ENCODE data around the gene MMD2. TPM values are rescaled to one million over a fixed set of nuclear protein-coding genes. Genes with fewer than 3 reads are reported as not detected.

The MMD2 gene
- total RNA-seq, 1 donor from 2014 or later = not detected

GRCh38 chr7:4889682-4890081 lies 69.3 kb downstream of the MMD2 start:
- no peaks in the 10 kb centered on the region for H3K4me1 Mint-ChIP-seq (ENCODE audit: unreplicated experiment)
- no peaks in the 10 kb centered on the region for H3K36me3 Mint-ChIP-seq (ENCODE audit: unreplicated experiment)
- no peak overlapping the region for H3K4me3 Mint-ChIP-seq (ENCODE audit: unreplicated experiment)
- no peak for DNase-seq (ENCODE audit: extremely low spot score, unreplicated experiment)
- H3K27me3 Mint-ChIP-seq (ENCODE audit: unreplicated experiment) = peaks cover 15% of the 10 kb centered on the region
- H3K9me3 Mint-ChIP-seq (ENCODE audit: unreplicated experiment) = no peaks in the 10 kb centered on the region
- TF ChIP-seq, protein P1, sequence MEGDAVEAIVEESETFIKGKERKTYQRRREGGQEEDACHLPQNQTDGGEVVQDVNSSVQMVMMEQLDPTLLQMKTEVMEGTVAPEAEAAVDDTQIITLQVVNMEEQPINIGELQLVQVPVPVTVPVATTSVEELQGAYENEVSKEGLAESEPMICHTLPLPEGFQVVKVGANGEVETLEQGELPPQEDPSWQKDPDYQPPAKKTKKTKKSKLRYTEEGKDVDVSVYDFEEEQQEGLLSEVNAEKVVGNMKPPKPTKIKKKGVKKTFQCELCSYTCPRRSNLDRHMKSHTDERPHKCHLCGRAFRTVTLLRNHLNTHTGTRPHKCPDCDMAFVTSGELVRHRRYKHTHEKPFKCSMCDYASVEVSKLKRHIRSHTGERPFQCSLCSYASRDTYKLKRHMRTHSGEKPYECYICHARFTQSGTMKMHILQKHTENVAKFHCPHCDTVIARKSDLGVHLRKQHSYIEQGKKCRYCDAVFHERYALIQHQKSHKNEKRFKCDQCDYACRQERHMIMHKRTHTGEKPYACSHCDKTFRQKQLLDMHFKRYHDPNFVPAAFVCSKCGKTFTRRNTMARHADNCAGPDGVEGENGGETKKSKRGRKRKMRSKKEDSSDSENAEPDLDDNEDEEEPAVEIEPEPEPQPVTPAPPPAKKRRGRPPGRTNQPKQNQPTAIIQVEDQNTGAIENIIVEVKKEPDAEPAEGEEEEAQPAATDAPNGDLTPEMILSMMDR (IDR thresholded peaks at IDR 0.05) = no peak
- no peak overlapping the region for H3K27ac Mint-ChIP-seq (ENCODE audit: unreplicated experiment)

GRCh38 chr7:4888161-4888560 lies 70.8 kb downstream of the MMD2 start:
- Mint-ChIP-seq H3K4me3 (ENCODE audit: unreplicated experiment) (no peak overlapping the region), H3K9me3 (ENCODE audit: unreplicated experiment) (no peaks in the 10 kb centered on the region), H3K27ac (ENCODE audit: unreplicated experiment) (no peak overlapping the region), H3K27me3 (ENCODE audit: unreplicated experiment) (peaks cover 15% of the 10 kb centered on the region), H3K36me3 (ENCODE audit: unreplicated experiment) (no peaks in the 10 kb centered on the region), H3K4me1 (ENCODE audit: unreplicated experiment) (no peaks in the 10 kb centered on the region)
- TF ChIP-seq, protein P1 (IDR thresholded peaks at IDR 0.05) = no peak
- DNase-seq (ENCODE audit: extremely low spot score, unreplicated experiment) = no peak

DNA sequence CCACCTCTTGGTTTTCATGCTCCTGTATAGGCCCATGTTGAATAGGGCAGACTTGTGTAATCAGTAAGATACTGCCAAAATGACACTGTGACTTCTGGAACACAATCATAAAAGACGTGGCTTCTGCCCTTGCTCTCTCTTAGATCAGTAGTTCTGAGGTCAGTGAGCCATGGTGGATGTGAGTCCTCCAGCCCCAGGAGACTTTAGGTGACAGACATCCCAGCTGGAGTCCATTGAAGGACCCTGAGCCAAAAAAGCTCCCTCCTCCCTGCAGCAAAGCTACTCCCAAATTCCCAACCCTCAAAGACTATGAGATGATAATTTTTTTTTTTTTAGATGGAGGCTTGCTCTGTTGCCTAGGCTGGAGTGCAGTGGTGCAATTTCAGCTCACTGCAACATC lies 72.3 kb downstream of the MMD2 start:
- TF ChIP-seq, protein P1 (IDR thresholded peaks at IDR 0.05) = no peak
- H3K36me3 Mint-ChIP-seq (ENCODE audit: unreplicated experiment) = no peaks in the 10 kb centered on the region
- no peak overlapping the region for H3K27ac Mint-ChIP-seq (ENCODE audit: unreplicated experiment)
- peaks cover 12% of the 10 kb centered on the region for H3K4me1 Mint-ChIP-seq (ENCODE audit: unreplicated experiment)
- H3K27me3 Mint-ChIP-seq (ENCODE audit: unreplicated experiment) = peaks cover 15% of the 10 kb centered on the region
- no peak for DNase-seq (ENCODE audit: extremely low spot score, unreplicated experiment)
- no peak overlapping the region for H3K4me3 Mint-ChIP-seq (ENCODE audit: unreplicated experiment)
- H3K9me3 Mint-ChIP-seq (ENCODE audit: unreplicated experiment) = no peaks in the 10 kb centered on the region

- TF ChIP-seq, protein P1 (IDR thresholded peaks at IDR 0.05) = no peak
- H3K4me3 Mint-ChIP-seq (ENCODE audit: unreplicated experiment) = no peak overlapping the region
- no peaks in the 10 kb centered on the region for H3K36me3 Mint-ChIP-seq (ENCODE audit: unreplicated experiment)
- H3K4me1 Mint-ChIP-seq (ENCODE audit: unreplicated experiment) = peaks cover 14% of the 10 kb centered on the region
- no peak overlapping the region for H3K27ac Mint-ChIP-seq (ENCODE audit: unreplicated experiment)
- no peak for DNase-seq (ENCODE audit: extremely low spot score, unreplicated experiment)
- H3K27me3 Mint-ChIP-seq (ENCODE audit: unreplicated experiment) = peaks cover 13% of the 10 kb centered on the region
- no peaks in the 10 kb centered on the region for H3K9me3 Mint-ChIP-seq (ENCODE audit: unreplicated experiment)
These were observed 73.6 kb downstream of the MMD2 start for GRCh38 chr7:4885317-4885807.

DNA sequence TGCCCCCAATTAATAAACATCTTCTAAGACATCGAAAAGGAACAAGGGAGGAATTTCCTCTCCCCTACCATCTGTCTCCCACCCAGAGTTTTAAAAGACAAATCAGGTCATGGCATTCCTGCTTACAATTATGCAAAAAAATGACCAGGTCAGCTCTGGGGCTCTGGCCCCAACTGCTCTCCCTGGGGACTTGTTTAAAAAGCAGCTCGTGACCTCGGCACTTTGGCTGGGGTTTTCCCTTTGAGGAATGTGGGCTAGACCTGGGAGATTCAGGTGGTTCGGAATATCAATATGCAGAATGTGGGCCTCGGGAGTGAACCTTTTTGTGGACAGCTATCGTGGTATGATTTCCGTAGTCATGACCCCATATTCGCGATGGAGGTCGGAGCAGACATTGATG lies 74.8 kb downstream of the MMD2 start:
- Mint-ChIP-seq H3K4me1 (ENCODE audit: unreplicated experiment) (peaks cover 17% of the 10 kb centered on the region), H3K9me3 (ENCODE audit: unreplicated experiment) (no peaks in the 10 kb centered on the region), H3K36me3 (ENCODE audit: unreplicated experiment) (no peaks in the 10 kb centered on the region), H3K27ac (ENCODE audit: unreplicated experiment) (no peak overlapping the region), H3K27me3 (ENCODE audit: unreplicated experiment) (peaks cover 7% of the 10 kb centered on the region), H3K4me3 (ENCODE audit: unreplicated experiment) (no peak overlapping the region)
- TF ChIP-seq, protein P1 (IDR thresholded peaks at IDR 0.05) = no peak
- no peak for DNase-seq (ENCODE audit: extremely low spot score, unreplicated experiment)
